ENCODE results near the gene PAX7. TPM values are rescaled to one million over a fixed set of nuclear protein-coding genes. Genes with fewer than 3 reads are reported as not detected.

The PAX7 gene
- total RNA-seq, 4 donors from 2014 or later: not detected

GRCh38 chr1:18618546-18619466 is 11.8 kb upstream of the PAX7 start:
- H3K27me3 ChIP-seq: peaks cover 0 to 91% (median 0%) of the 10 kb centered on the region in 4 donors
- 69% methylated on average over 9 of the region's 10 CpGs for WGBS
- DNase-seq (ENCODE audit: extremely low spot score): no peak

GRCh38 chr1:18619467-18619835 is 11.2 kb upstream of the PAX7 start:
- Histone ChIP-seq H3K27ac (replicated peaks in 1 of 4) (no peak overlapping the region), H3K4me1 (no peaks in the 10 kb centered on the region), H3K36me3 (no peaks in the 10 kb centered on the region), H3K27me3 (peaks cover 0 to 91% (median 0%) of the 10 kb centered on the region in 4 donors), H3K9me3 (no peaks in the 10 kb centered on the region), H3K4me3 (no peak overlapping the region)
- TF ChIP-seq EP300 (IDR thresholded peaks at IDR 0.05) (no peak), CTCF (IDR thresholded peaks at IDR 0.05) (no peak), POLR2A (IDR thresholded peaks at IDR 0.05; ENCODE audit: low read depth) (no peak), POLR2AphosphoS5 (IDR thresholded peaks at IDR 0.05) (no peak)
- WGBS: 67% methylated on average over 2 of the region's 2 CpGs
- intact Hi-C loops (cut with DNase I): no loop called here
- DNase-seq (ENCODE audit: extremely low spot score): no peak

More at GRCh38 chr1:18618546-18619466, 11.8 kb upstream of the PAX7 start:
- Histone ChIP-seq H3K4me1 (no peaks in the 10 kb centered on the region), H3K9me3 (peaks cover 0 to 3% (median 0%) of the 10 kb centered on the region in 4 donors), H3K27ac (replicated peaks in 1 of 4) (no peak overlapping the region), H3K4me3 (no peak overlapping the region), H3K36me3 (no peaks in the 10 kb centered on the region)
- TF ChIP-seq EP300 (IDR thresholded peaks at IDR 0.05) (no peak), CTCF (IDR thresholded peaks at IDR 0.05) (no peak)
- intact Hi-C loops (cut with DNase I): no loop called here

GRCh38 chr1:18628511-18628910 is 2.1 kb upstream of the PAX7 start:
- Histone ChIP-seq H3K27me3 (peaks cover 0 to 98% (median 36%) of the 10 kb centered on the region in 4 donors), H3K9me3 (no peaks in the 10 kb centered on the region), H3K27ac (replicated peaks in 1 of 4) (no peak overlapping the region), H3K4me1 (peaks cover 6 to 23% (median 21%) of the 10 kb centered on the region in 4 donors), H3K36me3 (no peaks in the 10 kb centered on the region), H3K4me3 (no peak overlapping the region)
- DNase-seq (ENCODE audit: extremely low spot score): no peak
- WGBS: 70% methylated on average over 8 of the region's 8 CpGs
- intact Hi-C loops (cut with DNase I): no loop called here
- TF ChIP-seq POLR2A (IDR thresholded peaks at IDR 0.05; ENCODE audit: low read depth) (no peak), EP300 (IDR thresholded peaks at IDR 0.05) (no peak), POLR2AphosphoS5 (IDR thresholded peaks at IDR 0.05) (no peak), CTCF (IDR thresholded peaks at IDR 0.05) (no peak)

GRCh38 chr1:18629659-18630510 is 761 bp upstream of the PAX7 start:
- H3K9me3 ChIP-seq: no peaks in the 10 kb centered on the region
- H3K4me3 ChIP-seq: no peak overlapping the region
- intact Hi-C loops (cut with DNase I): no loop called here
- peaks cover 0 to 98% (median 48%) of the 10 kb centered on the region in 4 donors for H3K27me3 ChIP-seq
- H3K36me3 ChIP-seq: no peaks in the 10 kb centered on the region
- 22% methylated on average over 27 of the region's 39 CpGs for WGBS
- peaks cover 6 to 23% (median 21%) of the 10 kb centered on the region in 4 donors for H3K4me1 ChIP-seq
- no peak for DNase-seq (ENCODE audit: extremely low spot score)
- no peak overlapping the region for H3K27ac ChIP-seq (replicated peaks in 1 of 4)
- no peak for TF ChIP-seq POLR2AphosphoS5 (IDR thresholded peaks at IDR 0.05)
- no peak for TF ChIP-seq POLR2A (IDR thresholded peaks at IDR 0.05; ENCODE audit: low read depth)
- no peak for TF ChIP-seq EP300 (IDR thresholded peaks at IDR 0.05)
- no peak for TF ChIP-seq CTCF (IDR thresholded peaks at IDR 0.05)
